GF-D8 (cell line): Measurements from ENCODE around the gene CNDP1.
"Not testable (repeated sequence)": the region's sequence is repeated elsewhere in the genome, so short reads cannot be mapped to it uniquely, and the experiment has no call there.

Source experiments
- DNase-seq: peaks from one replicate; lab custom pipeline; 2025; lab: John Stamatoyannopoulos, UW

The CNDP1 gene

GRCh38 chr18:74534150-74534969 lies at the start of gene CNDP1:
TSS of gene CNDP1 (plus strand) at chr18:74534500. CDS start at chr18:74534668, 168 bp downstream.
- no peak for DNase-seq

- DNase-seq = no peak
Measured at GRCh38 chr18:74486119-74486849, 48.0 kb upstream of the CNDP1 start.

- no peak for DNase-seq
Measured at GRCh38 chr18:74488354-74488753, 45.9 kb upstream of the CNDP1 start.

GRCh38 chr18:74488864-74489263 lies 45.4 kb upstream of the CNDP1 start:
- DNase-seq = no peak

- DNase-seq = no peak
Measured at GRCh38 chr18:74489676-74490075, 44.6 kb upstream of the CNDP1 start.

- no peak for DNase-seq
Measured at GRCh38 chr18:74492259-74492658, 42.0 kb upstream of the CNDP1 start.

GRCh38 chr18:74493689-74494088 lies 40.6 kb upstream of the CNDP1 start:
- DNase-seq = peak; percentile 68

GRCh38 chr18:74494514-74494913 lies 39.8 kb upstream of the CNDP1 start:
- no peak for DNase-seq

GRCh38 chr18:74495581-74496507 lies 38.5 kb upstream of the CNDP1 start, which contains the start of gene CNDP2:
TSS of gene CNDP2 (plus strand) at chr18:74496363. CDS start at chr18:74499974, 3,611 bp downstream.
- DNase-seq = peak; percentile 99

GRCh38 chr18:74496508-74497323 lies 37.6 kb upstream of the CNDP1 start:
- no peak for DNase-seq

GRCh38 chr18:74497324-74497676 lies 37.0 kb upstream of the CNDP1 start:
- no peak for DNase-seq

GRCh38 chr18:74497778-74498177 lies 36.5 kb upstream of the CNDP1 start:
- no peak for DNase-seq

GRCh38 chr18:74498712-74499627 lies 35.3 kb upstream of the CNDP1 start:
- DNase-seq = peak; percentile 83

GRCh38 chr18:74499633-74500032 lies 34.7 kb upstream of the CNDP1 start:
- peak; percentile 70 for DNase-seq

GRCh38 chr18:74500372-74500771 lies 33.9 kb upstream of the CNDP1 start:
- DNase-seq = no peak

- DNase-seq = not testable (repeated sequence)
Measured at GRCh38 chr18:74500774-74501173, 33.5 kb upstream of the CNDP1 start.

- DNase-seq = no peak
Measured at GRCh38 chr18:74501386-74501785, 32.9 kb upstream of the CNDP1 start.

GRCh38 chr18:74503137-74503536 lies 31.2 kb upstream of the CNDP1 start:
- DNase-seq = peak; percentile 53

GRCh38 chr18:74505776-74506175 lies 28.5 kb upstream of the CNDP1 start:
- DNase-seq = no peak

- DNase-seq = no peak
Measured at GRCh38 chr18:74506448-74507084, 27.7 kb upstream of the CNDP1 start.
